CD14-positive monocyte (primary cell): ENCODE results near the gene SCNN1B. TPM values are rescaled to one million over a fixed set of nuclear protein-coding genes. Genes with fewer than 3 reads are reported as not detected.

Source experiments
- DNase-seq, 3 donors: peaks; one replicate each; pipeline ENCODE4 v3.0.0-alpha.2; 2011 to 2022
- H2AFZ ChIP-seq: 2 replicates; pipeline ENCODE4 v1.6.0; 2012; ENCODE audit warnings: mild to moderate bottlenecking, low read depth, low read length, inconsistent platforms; ENCODE audit not compliant: insufficient read depth, poor library complexity, severe bottlenecking
- H3K27ac ChIP-seq, 2 donors: 1 replicate in 1 of 2; 2 replicates in 1 of 2; pipeline ENCODE4 v1.5.1; 2012 to 2013; ENCODE audit warnings: low read length in 2 of 2, control low read depth in 1 of 2, inconsistent platforms in 1 of 2, low read depth in 1 of 2, mild to moderate bottlenecking in 1 of 2
- H3K27me3 ChIP-seq, 2 donors: one replicate each; pipeline versions ENCODE4 v1.6.0 to v1.6.1; 2011 to 2013; ENCODE audit warnings: low read length in 2 of 2; ENCODE audit not compliant: control insufficient read depth in 2 of 2, insufficient read depth in 2 of 2
- H3K36me3 ChIP-seq, 2 donors: replicated peaks in 1 of 2; 1 replicate in 1 of 2; 2 replicates in 1 of 2; pipeline versions ENCODE4 v1.5.1 to v1.6.1; 2012 to 2013; ENCODE audit warnings: low read length in 2 of 2, control low read depth in 1 of 2, inconsistent platforms in 1 of 2, mild to moderate bottlenecking in 1 of 2; ENCODE audit not compliant: insufficient read depth in 2 of 2, control insufficient read depth in 1 of 2
- H3K4me1 ChIP-seq, 2 donors: 1 replicate in 1 of 2; 2 replicates in 1 of 2; pipeline versions ENCODE4 v1.5.1 to v1.6.1; 2012 to 2013; ENCODE audit warnings: low read length in 2 of 2, control low read depth in 1 of 2, inconsistent platforms in 1 of 2, mild to moderate bottlenecking in 1 of 2, moderate library complexity in 1 of 2; ENCODE audit not compliant: insufficient read depth in 2 of 2, control insufficient read depth in 1 of 2
- H3K4me2 ChIP-seq: replicated peaks from 2 replicates; pipeline ENCODE3; 2012; ENCODE audit warnings: low read length, moderate library complexity, mild to moderate bottlenecking; ENCODE audit not compliant: poor library complexity, severe bottlenecking; ENCODE audit errors: extremely low read depth
- H3K4me3 ChIP-seq, 3 experiments: fragments of 200-600 bp in 1 of 3; sonication (generic) in 1 of 3; replicated peaks in 1 of 3; 1 replicate in 2 of 3; 2 replicates in 1 of 3; pipeline ENCODE4 v1.5.1; 2011 to 2013; ENCODE audit warnings: low read length in 3 of 3, mild to moderate bottlenecking in 3 of 3, control low read depth in 2 of 3, low read depth in 2 of 3, inconsistent platforms in 1 of 3, moderate library complexity in 1 of 3
- H3K79me2 ChIP-seq: 2 replicates; pipeline ENCODE4 v1.6.0; 2012; ENCODE audit warnings: mild to moderate bottlenecking, control low read depth, inconsistent platforms, low read length, moderate library complexity; ENCODE audit not compliant: insufficient read depth
- H3K9ac ChIP-seq: 2 replicates; pipeline ENCODE4 v1.6.0; 2017; ENCODE audit warnings: low read length, mild to moderate bottlenecking; ENCODE audit not compliant: insufficient read depth, poor library complexity, severe bottlenecking
- H3K9me3 ChIP-seq, 2 donors: replicated peaks in 1 of 2; 1 replicate in 1 of 2; 2 replicates in 1 of 2; pipeline versions ENCODE4 v1.5.1 to v1.6.1; 2012 to 2013; ENCODE audit warnings: low read length in 2 of 2, control low read depth in 1 of 2; ENCODE audit not compliant: control insufficient read depth in 1 of 2, insufficient read depth in 1 of 2
- H4K20me1 ChIP-seq: 2 replicates; pipeline ENCODE4 v1.6.0; 2012; ENCODE audit warnings: mild to moderate bottlenecking, low read length, control low read depth, moderate library complexity; ENCODE audit not compliant: insufficient read depth
- H3K27ac Mint-ChIP-seq, 7 donors: one replicate each; pipeline ENCODE4 v1.8.0; 2020; ENCODE audit warnings: mild to moderate bottlenecking in 7 of 7, mixed read lengths in 7 of 7, moderate library complexity in 6 of 7, inconsistent platforms in 2 of 7
- H3K27me3 Mint-ChIP-seq, 3 donors: one replicate each; pipeline ENCODE4 v1.8.0; 2021 to 2022; ENCODE audit warnings: low read depth in 3 of 3, mild to moderate bottlenecking in 3 of 3, mixed read lengths in 3 of 3, moderate library complexity in 3 of 3, inconsistent platforms in 1 of 3
- H3K36me3 Mint-ChIP-seq, 2 donors: one replicate each; pipeline ENCODE4 v1.8.0; 2020; ENCODE audit warnings: mixed read lengths in 2 of 2, inconsistent platforms in 1 of 2, mild to moderate bottlenecking in 1 of 2
- H3K4me1 Mint-ChIP-seq: one replicate; pipeline ENCODE4 v1.8.0; 2020; ENCODE audit warnings: mild to moderate bottlenecking, mixed read lengths
- H3K4me3 Mint-ChIP-seq, 2 donors: one replicate each; pipeline ENCODE4 v1.8.0; 2020; ENCODE audit warnings: mild to moderate bottlenecking in 2 of 2, mixed read lengths in 2 of 2, moderate library complexity in 1 of 2
- H3K9me3 Mint-ChIP-seq, 7 donors: one replicate each; pipeline ENCODE4 v1.8.0; 2020 to 2022; ENCODE audit warnings: mixed read lengths in 7 of 7, mild to moderate bottlenecking in 6 of 7, moderate library complexity in 6 of 7, inconsistent platforms in 2 of 7
- WGBS: methylation state at CpG from one replicate; pipeline ENCODE4 v1.1.5; 2013; ENCODE audit warnings: missing lambda C conversion rate; ENCODE audit not compliant: insufficient coverage; 5-methylcytosine and 5-hydroxymethylcytosine counted together
- intact Hi-C, 2 donors: fragments of 100-400 bp; cut with micrococcal nuclease; formaldehyde crosslinking; loops; one replicate each; pipeline versions ENCODE4 v1.15.0 to v1.15.1; 2023
- polyA plus RNA-seq, 3 donors: library from polyadenylated mRNA; depleted of rRNA in 1 of 3; unstranded in 2 of 3; stranded (reverse) in 1 of 3; fragments of 300-500 nt in 2 of 3; fragments of >200 nt in 1 of 3; fragmentation: Illumina TruSeq in 2 of 3; gene quantifications; 1 replicate in 2 of 3; 2 replicates in 1 of 3; pipeline ENCODE4 v1.2.3, GENCODE V29; 2012 to 2021
- TF ChIP-seq, protein P1 (sequence below): fragments of 200-600 bp; IDR thresholded peaks from one replicate; pipeline ENCODE4 v1.8.0; 2022; ENCODE audit warnings: antibody characterized with exemption, mild to moderate bottlenecking

SCNN1B gene
- polyA plus RNA-seq, 3 donors = not detected

DNA sequence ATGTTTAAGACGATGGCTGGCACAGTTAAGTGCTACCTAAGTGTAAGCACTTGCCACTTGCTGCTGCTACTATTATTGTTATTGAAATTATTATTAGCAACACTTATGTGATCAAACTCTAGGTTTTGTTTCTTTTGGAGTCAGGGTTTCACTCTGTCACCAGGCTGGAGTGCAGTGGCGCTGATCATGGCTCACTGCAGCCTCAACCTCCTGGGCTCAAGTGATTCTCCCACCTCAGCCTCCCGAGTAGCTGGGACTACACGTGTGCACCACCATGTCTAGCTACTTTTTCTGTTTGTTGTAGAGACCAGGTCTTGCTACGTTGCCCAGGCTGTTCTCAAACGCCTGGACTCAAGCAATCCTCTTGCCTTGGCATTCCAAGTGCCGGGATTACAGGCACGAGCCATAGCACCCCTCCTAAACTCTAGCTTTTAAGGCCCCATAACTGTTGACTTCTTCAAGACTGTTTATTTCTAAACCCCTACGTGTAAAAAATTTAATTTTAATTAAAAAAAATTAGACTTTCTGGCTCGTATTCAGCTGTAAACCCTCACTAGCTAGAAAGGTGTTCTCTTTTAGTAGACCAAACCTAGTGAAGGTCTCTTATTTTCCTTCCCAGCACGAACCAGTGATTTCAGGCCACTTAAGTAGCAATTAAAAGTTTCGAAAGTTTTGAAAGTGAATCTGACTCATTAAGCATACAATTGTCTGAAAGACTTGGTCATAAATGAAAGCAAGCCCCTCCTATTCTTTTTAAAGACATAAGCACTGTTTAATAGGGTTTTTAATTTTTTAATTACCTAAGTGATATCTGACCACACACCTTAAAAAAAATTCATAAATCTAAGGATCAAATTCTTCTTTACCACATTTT lies 11.7 kb upstream of the SCNN1B start:
- Histone ChIP-seq H2AFZ (no peak overlapping the region), H3K27ac (no peak overlapping the region), H3K4me1 (no peaks in the 10 kb centered on the region), H4K20me1 (no peaks in the 10 kb centered on the region), H3K4me2 (no peak overlapping the region), H3K27me3 (peaks cover 0 to under 1% of the 10 kb centered on the region in 2 donors), H3K4me3 (no peak overlapping the region), H3K36me3 (no peaks in the 10 kb centered on the region), H3K79me2 (no peaks in the 10 kb centered on the region), H3K9ac (no peak overlapping the region), H3K9me3 (peaks cover 11 to 12% of the 10 kb centered on the region in 2 donors)
- 94% methylated on average over 5 of the region's 12 CpGs for WGBS
- peaks cover 4% of the 10 kb centered on the region for H3K4me1 Mint-ChIP-seq
- peaks cover 7 to 14% (median 13%) of the 10 kb centered on the region in 3 donors for H3K27me3 Mint-ChIP-seq
- H3K27ac Mint-ChIP-seq = no peak overlapping the region
- TF ChIP-seq, protein P1, sequence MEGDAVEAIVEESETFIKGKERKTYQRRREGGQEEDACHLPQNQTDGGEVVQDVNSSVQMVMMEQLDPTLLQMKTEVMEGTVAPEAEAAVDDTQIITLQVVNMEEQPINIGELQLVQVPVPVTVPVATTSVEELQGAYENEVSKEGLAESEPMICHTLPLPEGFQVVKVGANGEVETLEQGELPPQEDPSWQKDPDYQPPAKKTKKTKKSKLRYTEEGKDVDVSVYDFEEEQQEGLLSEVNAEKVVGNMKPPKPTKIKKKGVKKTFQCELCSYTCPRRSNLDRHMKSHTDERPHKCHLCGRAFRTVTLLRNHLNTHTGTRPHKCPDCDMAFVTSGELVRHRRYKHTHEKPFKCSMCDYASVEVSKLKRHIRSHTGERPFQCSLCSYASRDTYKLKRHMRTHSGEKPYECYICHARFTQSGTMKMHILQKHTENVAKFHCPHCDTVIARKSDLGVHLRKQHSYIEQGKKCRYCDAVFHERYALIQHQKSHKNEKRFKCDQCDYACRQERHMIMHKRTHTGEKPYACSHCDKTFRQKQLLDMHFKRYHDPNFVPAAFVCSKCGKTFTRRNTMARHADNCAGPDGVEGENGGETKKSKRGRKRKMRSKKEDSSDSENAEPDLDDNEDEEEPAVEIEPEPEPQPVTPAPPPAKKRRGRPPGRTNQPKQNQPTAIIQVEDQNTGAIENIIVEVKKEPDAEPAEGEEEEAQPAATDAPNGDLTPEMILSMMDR = no peak
- intact Hi-C loops = no loop called here
- H3K9me3 Mint-ChIP-seq = peaks cover 6 to 18% (median 15%) of the 10 kb centered on the region in 7 donors
- H3K4me3 Mint-ChIP-seq = no peak overlapping the region
- H3K36me3 Mint-ChIP-seq = no peaks in the 10 kb centered on the region
- DNase-seq = no peak

DNA sequence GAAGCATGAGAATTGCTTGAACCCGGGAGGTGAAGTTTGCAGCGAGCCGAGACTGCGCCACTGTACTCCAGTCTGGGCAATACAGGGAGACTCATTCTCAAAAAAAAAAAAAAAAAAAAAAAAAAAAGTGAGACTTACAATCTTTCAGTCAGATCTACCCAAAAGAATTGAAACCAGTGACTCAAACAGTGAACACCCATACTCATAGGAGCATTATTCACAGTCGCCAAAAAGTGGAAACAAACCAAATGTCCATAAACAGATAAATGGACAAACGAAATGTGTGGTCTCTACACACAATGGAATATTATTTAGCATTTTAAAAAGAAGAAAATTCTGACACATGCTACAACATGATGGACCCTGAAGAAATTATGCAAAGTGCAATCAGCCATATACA lies 9.1 kb upstream of the SCNN1B start:
- Mint-ChIP-seq H3K27ac (no peak overlapping the region), H3K9me3 (peaks cover 6 to 15% (median 9%) of the 10 kb centered on the region in 7 donors), H3K27me3 (peaks cover 13 to 18% (median 14%) of the 10 kb centered on the region in 3 donors), H3K4me1 (peaks cover 4% of the 10 kb centered on the region), H3K36me3 (no peaks in the 10 kb centered on the region), H3K4me3 (no peak overlapping the region)
- no peak for DNase-seq
- Histone ChIP-seq H2AFZ (no peak overlapping the region), H3K4me2 (no peak overlapping the region), H4K20me1 (no peaks in the 10 kb centered on the region), H3K27ac (no peak overlapping the region), H3K9me3 (peaks cover 8 to 9% of the 10 kb centered on the region in 2 donors), H3K9ac (no peak overlapping the region), H3K79me2 (no peaks in the 10 kb centered on the region), H3K4me3 (no peak overlapping the region), H3K4me1 (no peaks in the 10 kb centered on the region), H3K27me3 (peaks cover 0 to 8% of the 10 kb centered on the region in 2 donors), H3K36me3 (no peaks in the 10 kb centered on the region)
- intact Hi-C loops = no loop called here
- WGBS = no CpG with 5 or more reads among the region's 6 CpGs
- TF ChIP-seq, protein P1 = no peak
